Epithelial cell of esophagus (primary cell): Measurements from ENCODE around the gene LIF.
"Not testable (repeated sequence)": the region's sequence is repeated elsewhere in the genome, so short reads cannot be mapped to it uniquely, and the experiment has no call there.

Experiments
- DNase-seq: peaks from one replicate; pipeline ENCODE4 v3.0.0; 2010; ENCODE audit warnings: low read depth
- H3K4me3 ChIP-seq: 2 replicates; pipeline ENCODE4 v1.5.1; 2011; ENCODE audit warnings: mild to moderate bottlenecking, low read length, control low read depth
- CTCF ChIP-seq: IDR thresholded peaks from 2 replicates; pipeline ENCODE4 v1.5.1; 2011; ENCODE audit warnings: low read depth, mild to moderate bottlenecking, low read length, control low read depth, inconsistent platforms; ENCODE audit not compliant: insufficient read depth; ENCODE audit errors: missing control alignments

Gene LIF

GRCh38 chr22:30205281-30206115 is 41.1 kb downstream of the LIF start:
- H3K4me3 ChIP-seq: no peak overlapping the region
- no peak for TF ChIP-seq CTCF
- DNase-seq: peak; percentile 71

- H3K4me3 ChIP-seq: no peak overlapping the region
- no peak for TF ChIP-seq CTCF
- DNase-seq: peak; percentile 54
Observed at GRCh38 chr22:30204742-30205111, 41.8 kb downstream of the LIF start.

- H3K4me3 ChIP-seq: no peak overlapping the region
- DNase-seq: no peak
- no peak for TF ChIP-seq CTCF
Observed at GRCh38 chr22:30204015-30204741, 42.4 kb downstream of the LIF start.

- H3K4me3 ChIP-seq: no peak overlapping the region
- peak; percentile 79 for DNase-seq
- no peak for TF ChIP-seq CTCF
Observed at GRCh38 chr22:30202531-30203006, 44.0 kb downstream of the LIF start.

GRCh38 chr22:30201945-30202344 is 44.6 kb downstream of the LIF start:
- TF ChIP-seq CTCF: no peak
- peak; percentile 66 for DNase-seq
- H3K4me3 ChIP-seq: no peak overlapping the region

GRCh38 chr22:30200905-30201304 is 45.7 kb downstream of the LIF start:
- not testable (repeated sequence) for DNase-seq, H3K4me3 ChIP-seq

GRCh38 chr22:30198921-30199320 is 47.6 kb downstream of the LIF start:
- DNase-seq: no peak
- H3K4me3 ChIP-seq: no peak overlapping the region
- TF ChIP-seq CTCF: no peak
